H7 (cell line): ENCODE results near the gene TMEM41B. TPM values are rescaled to one million over a fixed set of nuclear protein-coding genes. Genes with fewer than 3 reads are reported as not detected.
"Not testable (repeated sequence)": the region's sequence is repeated elsewhere in the genome, so short reads cannot be mapped to it uniquely, and the experiment has no call there.

Experiments
- DNase-seq: peaks from one replicate; pipeline ENCODE4 v3.0.0; 2012
- H3K27me3 ChIP-seq: 2 replicates; pipeline ENCODE4 v1.6.0; 2011; ENCODE audit warnings: mild to moderate bottlenecking, low read length; ENCODE audit not compliant: control insufficient read depth, insufficient read depth
- H3K36me3 ChIP-seq: replicated peaks from 2 replicates; pipeline ENCODE4 v1.5.1; 2011; ENCODE audit warnings: low read length; ENCODE audit not compliant: control insufficient read depth, insufficient read depth
- H3K4me3 ChIP-seq: 2 replicates; pipeline ENCODE4 v1.5.1; 2011; ENCODE audit warnings: low read depth, mild to moderate bottlenecking, control low read depth, low read length, moderate library complexity; ENCODE audit not compliant: insufficient read depth
- total RNA-seq: library from RNA; depleted of rRNA; stranded (reverse); fragments of >200 nt; shearing (Covaris generic); gene quantifications from 2 replicates; pipeline ENCODE4 v1.2.3, GENCODE V29; 2014; rRNA removed

Gene TMEM41B
- total RNA-seq, result 38.2 and 39.1 TPM in 2 replicates

- DNase-seq, result peak; percentile 99
- 0 out of 2 replicates have a peak, but pooled peaks cover 2% of the 10 kb centered on the region for H3K36me3 ChIP-seq
- H3K27me3 ChIP-seq, result no peaks in the 10 kb centered on the region
- peak within 1 kb of the TSS; percentile 95 for H3K4me3 ChIP-seq
Measured at GRCh38 chr11:9314291-9315077, at the start of gene TMEM41B. TMEM41B (minus strand) TSS chr11:9314593; CDS start chr11:9314441, 152 bp downstream.

- no peaks in the 10 kb centered on the region for H3K36me3 ChIP-seq
- peak; percentile 36 for DNase-seq
- no peak overlapping the region for H3K4me3 ChIP-seq
- no peaks in the 10 kb centered on the region for H3K27me3 ChIP-seq
Measured at GRCh38 chr11:9362393-9362863, 48.0 kb upstream of the TMEM41B start.

GRCh38 chr11:9360862-9361622 lies 46.6 kb upstream of the TMEM41B start:
- H3K36me3 ChIP-seq, H3K4me3 ChIP-seq, H3K27me3 ChIP-seq, DNase-seq: not testable (repeated sequence)

GRCh38 chr11:9357041-9357440 lies 42.6 kb upstream of the TMEM41B start:
- H3K27me3 ChIP-seq, result no peaks in the 10 kb centered on the region
- DNase-seq, result no peak
- no peak overlapping the region for H3K4me3 ChIP-seq
- no peaks in the 10 kb centered on the region for H3K36me3 ChIP-seq

GRCh38 chr11:9351321-9351881 lies 37.0 kb upstream of the TMEM41B start:
- no peaks in the 10 kb centered on the region for H3K36me3 ChIP-seq
- no peak overlapping the region for H3K4me3 ChIP-seq
- DNase-seq, result no peak
- H3K27me3 ChIP-seq, result no peaks in the 10 kb centered on the region

- not testable (repeated sequence) for H3K36me3 ChIP-seq, DNase-seq, H3K4me3 ChIP-seq, H3K27me3 ChIP-seq
Measured at GRCh38 chr11:9347779-9348178, 33.4 kb upstream of the TMEM41B start.

GRCh38 chr11:9347100-9347499 lies 32.7 kb upstream of the TMEM41B start:
- Histone ChIP-seq H3K36me3 (no peaks in the 10 kb centered on the region), H3K27me3 (no peaks in the 10 kb centered on the region), H3K4me3 (no peak overlapping the region)
- no peak for DNase-seq

- Histone ChIP-seq H3K4me3 (no peak overlapping the region), H3K36me3 (no peaks in the 10 kb centered on the region), H3K27me3 (no peaks in the 10 kb centered on the region)
- no peak for DNase-seq
Measured at GRCh38 chr11:9344061-9344680, 29.8 kb upstream of the TMEM41B start.

- H3K4me3 ChIP-seq, result no peak overlapping the region
- no peaks in the 10 kb centered on the region for H3K36me3 ChIP-seq
Measured at GRCh38 chr11:9341638-9342178, 27.3 kb upstream of the TMEM41B start.

GRCh38 chr11:9332655-9333054 lies 18.3 kb upstream of the TMEM41B start:
- no peak for DNase-seq
- no peaks in the 10 kb centered on the region for H3K27me3 ChIP-seq
- no peaks in the 10 kb centered on the region for H3K36me3 ChIP-seq
- H3K4me3 ChIP-seq, result no peak overlapping the region

More at GRCh38 chr11:9341638-9342178, 27.3 kb upstream of the TMEM41B start:
- no peak for DNase-seq
- no peaks in the 10 kb centered on the region for H3K27me3 ChIP-seq

- Histone ChIP-seq H3K27me3 (no peaks in the 10 kb centered on the region), H3K4me3 (no peak overlapping the region), H3K36me3 (no peaks in the 10 kb centered on the region)
- no peak for DNase-seq
Measured at GRCh38 chr11:9330387-9331384, 16.3 kb upstream of the TMEM41B start.

GRCh38 chr11:9320047-9320446 lies 5.7 kb upstream of the TMEM41B start:
- no peak for DNase-seq
- H3K4me3 ChIP-seq, result no peak overlapping the region
- H3K27me3 ChIP-seq, result no peaks in the 10 kb centered on the region
- H3K36me3 ChIP-seq, result no peaks in the 10 kb centered on the region

- H3K27me3 ChIP-seq, H3K4me3 ChIP-seq, DNase-seq, H3K36me3 ChIP-seq: not testable (repeated sequence)
Measured at GRCh38 chr11:9319377-9320001, 5.1 kb upstream of the TMEM41B start.
